GM12878 (cell line): ENCODE results near the gene NUP54. TPM values are rescaled to one million over a fixed set of nuclear protein-coding genes. Genes with fewer than 3 reads are reported as not detected.

Experiments
- ATAC-seq: fragments of 200-7000 bp; cut with Tn5 transposase; 3 replicates; pipeline ENCODE4 v1.9.1; 2020; ENCODE audit warnings: mild to moderate bottlenecking, moderate library complexity
- BruUV-seq: library from RNA; stranded (reverse); fragments of 400-500 nt; replicated peaks from 2 replicates; lab custom pipeline; 2021; lab: Mats Ljungman, UMichigan
- CTCF ChIA-PET: fragments of 300-600 bp; sonication (Branson Sonifier 250); formaldehyde crosslinking; extraction: SDS; loops from one replicate; lab custom pipeline; 2021; ENCODE audit warnings: inconsistent platforms; lab: Yijun Ruan, JAX
- POLR2A ChIA-PET: fragments of 350-600 bp; formaldehyde crosslinking; extraction: SDS; loops from one replicate; lab custom pipeline; 2021; ENCODE audit warnings: inconsistent platforms; lab: Charles Lee
- RAD21 ChIA-PET: fragments of 300-600 bp; sonication (Branson Sonifier 250); formaldehyde crosslinking; loops from one replicate; lab custom pipeline; 2023; ENCODE audit warnings: antibody characterized with exemption; ENCODE audit not compliant: unreplicated experiment; lab: Charles Lee
- SMC1A ChIA-PET: fragments of 300-600 bp; sonication (Branson Sonifier 250); formaldehyde crosslinking; loops from one replicate; lab custom pipeline; 2023; ENCODE audit not compliant: unreplicated experiment, uncharacterized antibody; lab: Charles Lee
- DNase-seq: peaks from one replicate; pipeline ENCODE4 v3.0.0-alpha.2; 2011; ENCODE audit warnings: low read depth, low spot score
- FAIRE-seq: peaks from 3 replicates; lab custom pipeline; 2011; peaks lifted over from hg19 to GRCh38; lab: Jason Lieb, UNC
- H2AFZ ChIP-seq: 2 replicates; pipeline ENCODE4 v1.6.0; 2011; ENCODE audit warnings: low read depth, low read length, control low read depth; ENCODE audit not compliant: control insufficient read depth
- H3K27ac ChIP-seq: 2 replicates; pipeline ENCODE4 v1.5.1; 2011; ENCODE audit warnings: control low read depth; ENCODE audit not compliant: control insufficient read depth, insufficient read depth
- H3K27me3 ChIP-seq, 2 experiments: replicated peaks in 1 of 2; 2 replicates each; pipeline versions ENCODE4 v1.6.0 to v1.6.1; 2011; ENCODE audit warnings: low read length in 1 of 2; ENCODE audit not compliant: control insufficient read depth in 2 of 2, insufficient read depth in 2 of 2
- H3K36me3 ChIP-seq, 2 experiments: 2 replicates each; pipeline ENCODE4 v1.5.1; 2011; ENCODE audit warnings: low read length in 1 of 2; ENCODE audit not compliant: control insufficient read depth in 2 of 2, insufficient read depth in 2 of 2
- H3K4me1 ChIP-seq: 2 replicates; pipeline ENCODE4 v1.6.1; 2011; ENCODE audit warnings: mild to moderate bottlenecking, low read length, moderate library complexity, mixed read lengths; ENCODE audit not compliant: control insufficient read depth, insufficient read depth
- H3K4me2 ChIP-seq: 2 replicates; pipeline ENCODE4 v1.6.0; 2011; ENCODE audit warnings: control low read depth; ENCODE audit not compliant: control insufficient read depth, insufficient read depth
- H3K4me3 ChIP-seq: fragments of 200-600 bp; sonication (generic); 2 replicates; pipeline ENCODE4 v1.5.1; 2016
- H3K79me2 ChIP-seq: 2 replicates; pipeline ENCODE4 v1.6.0; 2011; ENCODE audit warnings: low read length; ENCODE audit not compliant: control insufficient read depth, insufficient read depth
- H3K9ac ChIP-seq: 2 replicates; pipeline ENCODE4 v1.8.0; 2011; ENCODE audit warnings: low read length, control low read depth, mixed read lengths; ENCODE audit not compliant: control insufficient read depth, insufficient read depth
- H3K9me3 ChIP-seq: replicated peaks from 3 replicates; pipeline ENCODE4 v1.5.1; 2011; ENCODE audit warnings: mild to moderate bottlenecking, low read length; ENCODE audit not compliant: control insufficient read depth, insufficient read depth
- H4K20me1 ChIP-seq: 2 replicates; pipeline ENCODE4 v1.6.0; 2011; ENCODE audit not compliant: control insufficient read depth, insufficient read depth
- ATF7 ChIP-seq: fragments of 450-650 bp; IDR thresholded peaks from 2 replicates; pipeline ENCODE4 v1.6.1; 2016; ENCODE audit warnings: low read depth, mild to moderate bottlenecking
- CHD2 ChIP-seq: IDR thresholded peaks from 2 replicates; pipeline ENCODE4 v1.6.1; 2011; ENCODE audit warnings: low read depth, low read length, improper control_type of control experiment, borderline replicate concordance
- CHD4 ChIP-seq: fragments of 200-600 bp; sonication (generic); IDR thresholded peaks from 2 replicates; pipeline ENCODE4 v1.6.1; 2016; ENCODE audit warnings: mild to moderate bottlenecking
- EZH2 ChIP-seq: IDR thresholded peaks from 2 replicates; pipeline ENCODE4 v1.6.1; 2012; ENCODE audit warnings: low read depth, mild to moderate bottlenecking, control low read depth, inconsistent platforms, low read length, borderline replicate concordance; ENCODE audit not compliant: control insufficient read depth
- IRF5 ChIP-seq: fragments of 450-650 bp; IDR thresholded peaks from 2 replicates; pipeline ENCODE4 v1.6.1; 2017; ENCODE audit warnings: borderline replicate concordance
- KAT2A ChIP-seq: conservative IDR thresholded peaks from 2 replicates; pipeline ENCODE4 v1.6.1; 2011; ENCODE audit warnings: low read depth, low read length; ENCODE audit not compliant: control insufficient read depth
- MEF2B ChIP-seq: fragments of 450-650 bp; IDR thresholded peaks from 2 replicates; pipeline ENCODE4 v1.6.1; 2018; ENCODE audit warnings: mild to moderate bottlenecking, moderate library complexity; ENCODE audit not compliant: partially characterized antibody, poor library complexity, severe bottlenecking
- MLLT1 ChIP-seq: fragments of 450-650 bp; IDR thresholded peaks from 2 replicates; pipeline ENCODE4 v1.6.1; 2016; ENCODE audit warnings: mild to moderate bottlenecking
- NFYB ChIP-seq: IDR thresholded peaks from 2 replicates; pipeline ENCODE4 v1.6.1; 2011; ENCODE audit warnings: low read depth, mild to moderate bottlenecking, low read length, improper control_type of control experiment, moderate library complexity; ENCODE audit not compliant: insufficient read depth
- NR2F1 ChIP-seq: fragments of 450-650 bp; conservative IDR thresholded peaks from 2 replicates; pipeline ENCODE4 v1.6.1; 2017; ENCODE audit warnings: mild to moderate bottlenecking
- POLR2AphosphoS2 ChIP-seq: IDR thresholded peaks from 2 replicates; pipeline ENCODE4 v1.6.1; 2011; ENCODE audit warnings: low read depth, mild to moderate bottlenecking, low read length, improper control_type of control experiment, moderate library complexity
- RFX5 ChIP-seq: IDR thresholded peaks from 2 replicates; pipeline ENCODE4 v1.6.1; 2011; ENCODE audit warnings: low read depth, low read length, improper control_type of control experiment
- RUNX3 ChIP-seq: IDR thresholded peaks from 2 replicates; pipeline ENCODE4 v1.6.1; 2012; ENCODE audit warnings: low read length, inconsistent platforms
- SIN3A ChIP-seq: IDR thresholded peaks from 2 replicates; pipeline ENCODE4 v1.6.1; 2012; ENCODE audit warnings: low read depth, low read length, improper control_type of control experiment
- SMARCA5 ChIP-seq: fragments of 450-650 bp; IDR thresholded peaks from 2 replicates; pipeline ENCODE4 v1.6.1; 2017; ENCODE audit warnings: mild to moderate bottlenecking
- SREBF2 ChIP-seq: IDR thresholded peaks from 2 replicates; pipeline ENCODE4 v1.6.1; 2012; ENCODE audit warnings: mild to moderate bottlenecking, low read length
- TCF3 ChIP-seq: IDR thresholded peaks from 2 replicates; pipeline ENCODE4 v1.6.1; 2012; ENCODE audit warnings: low read depth, mild to moderate bottlenecking, low read length, borderline replicate concordance; ENCODE audit not compliant: insufficient read depth
- TCF7 ChIP-seq: IDR thresholded peaks from 2 replicates; pipeline ENCODE4 v1.6.1; 2014; ENCODE audit warnings: antibody characterized with exemption, borderline replicate concordance
- WGBS: methylation state at CpG from one replicate; pipeline ENCODE4 v1.1.6; 2016; ENCODE audit warnings: low lambda C conversion rate; ENCODE audit not compliant: insufficient replicate concordance, insufficient coverage; ENCODE audit errors: missing lambda C conversion rate; 5-methylcytosine and 5-hydroxymethylcytosine counted together
- in situ Hi-C: fragments of 300-500 bp; cut with MboI; formaldehyde crosslinking; loops from 9 replicates; pipeline ENCODE4 v1.14.3; 2018; ENCODE audit warnings: mixed read lengths
- intact Hi-C: fragments of 100-400 bp; cut with micrococcal nuclease; formaldehyde crosslinking; loops from one replicate; pipeline ENCODE4 v1.14.2; 2022; ENCODE audit not compliant: unreplicated experiment
- polyA plus RNA-seq, 11 experiments: library from polyadenylated mRNA; depleted of rRNA in 4 of 11; unstranded in 6 of 11; stranded (reverse) in 5 of 11; fragments of >200 nt; fragmentation: Nextera tagmentation in 4 of 11; fragmentation: Illumina TruSeq in 1 of 11; extraction: Ambion mirVana in 4 of 11; extraction: Trizol in 1 of 11; gene quantifications; 1 replicate in 1 of 11; 2 replicates in 10 of 11; pipeline versions ENCODE4 v1.2.1 to v1.2.3, GENCODE V29; 2011 to 2016; ENCODE audit warnings: inconsistent platforms in 2 of 11, missing spikeins in 2 of 11, low read depth in 1 of 11
- total RNA-seq, 4 experiments: library from RNA; depleted of rRNA in 3 of 4; stranded (reverse); fragments of >200 nt in 3 of 4; fragmentation: Illumina TruSeq in 1 of 4; extraction: Trizol in 1 of 4; gene quantifications; 2 replicates each; pipeline versions ENCODE4 v1.2.1 to v1.2.3, GENCODE V29; 2013 to 2021
- TF ChIP-seq, protein P1 (sequence below): fragments of 150-350 bp; IDR thresholded peaks from 2 replicates; pipeline ENCODE4 v1.6.1; 2016; ENCODE audit warnings: low read depth, low read length

Gene NUP54
- total and polyA plus RNA-seq, 10 of the 15 experiments (the other 5 are each of a cell fraction or from before 2014, with no cell fraction given), result 17.5 to 69.0 (median 42.3) TPM

GRCh38 chr4:76182463-76182862, 34.3 kb upstream of the NUP54 start:
- BruUV-seq, result no TSS peak
- Histone ChIP-seq H4K20me1 (no peaks in the 10 kb centered on the region), H3K27me3 (no peaks in the 10 kb centered on the region), H3K9me3 (no peaks in the 10 kb centered on the region), H3K4me2 (no peak overlapping the region), H3K4me3 (no peak overlapping the region), H3K36me3 (no peaks in the 10 kb centered on the region; a peak in 1 of 4 replicates), H3K27ac (no peak overlapping the region), H3K79me2 (no peaks in the 10 kb centered on the region), H3K4me1 (no peaks in the 10 kb centered on the region), H3K9ac (no peak overlapping the region), H2AFZ (no peak overlapping the region)
- 94% methylated on average over 5 of the region's 5 CpGs for WGBS
- DNase-seq, result no peak
- ATAC-seq, result no peak
- RAD21 ChIA-PET, result no interaction called here
- POLR2A ChIA-PET, result no interaction called here
- intact Hi-C loops (loop anchor here (10.0 kb wide), 1 partner anchor 562 kb away; no protein-coding TSS in a partner anchor), in situ Hi-C loops (loop anchor here (5.0 kb wide), 1 partner anchor 190 kb away; no protein-coding TSS in a partner anchor)
- no peak for FAIRE-seq
- SMC1A ChIA-PET, result interaction anchor here (1.6 to 6.7 kb wide), 2 partner anchors 194 to 202 kb away, joined by 3 to 126 read pairs; no protein-coding TSS in a partner anchor
- no peak for TF ChIP-seq ATF7
- TF ChIP-seq SMARCA5, result no peak
- no peak for TF ChIP-seq POLR2AphosphoS2
- no peak for TF ChIP-seq CHD2
- TF ChIP-seq, protein P1, sequence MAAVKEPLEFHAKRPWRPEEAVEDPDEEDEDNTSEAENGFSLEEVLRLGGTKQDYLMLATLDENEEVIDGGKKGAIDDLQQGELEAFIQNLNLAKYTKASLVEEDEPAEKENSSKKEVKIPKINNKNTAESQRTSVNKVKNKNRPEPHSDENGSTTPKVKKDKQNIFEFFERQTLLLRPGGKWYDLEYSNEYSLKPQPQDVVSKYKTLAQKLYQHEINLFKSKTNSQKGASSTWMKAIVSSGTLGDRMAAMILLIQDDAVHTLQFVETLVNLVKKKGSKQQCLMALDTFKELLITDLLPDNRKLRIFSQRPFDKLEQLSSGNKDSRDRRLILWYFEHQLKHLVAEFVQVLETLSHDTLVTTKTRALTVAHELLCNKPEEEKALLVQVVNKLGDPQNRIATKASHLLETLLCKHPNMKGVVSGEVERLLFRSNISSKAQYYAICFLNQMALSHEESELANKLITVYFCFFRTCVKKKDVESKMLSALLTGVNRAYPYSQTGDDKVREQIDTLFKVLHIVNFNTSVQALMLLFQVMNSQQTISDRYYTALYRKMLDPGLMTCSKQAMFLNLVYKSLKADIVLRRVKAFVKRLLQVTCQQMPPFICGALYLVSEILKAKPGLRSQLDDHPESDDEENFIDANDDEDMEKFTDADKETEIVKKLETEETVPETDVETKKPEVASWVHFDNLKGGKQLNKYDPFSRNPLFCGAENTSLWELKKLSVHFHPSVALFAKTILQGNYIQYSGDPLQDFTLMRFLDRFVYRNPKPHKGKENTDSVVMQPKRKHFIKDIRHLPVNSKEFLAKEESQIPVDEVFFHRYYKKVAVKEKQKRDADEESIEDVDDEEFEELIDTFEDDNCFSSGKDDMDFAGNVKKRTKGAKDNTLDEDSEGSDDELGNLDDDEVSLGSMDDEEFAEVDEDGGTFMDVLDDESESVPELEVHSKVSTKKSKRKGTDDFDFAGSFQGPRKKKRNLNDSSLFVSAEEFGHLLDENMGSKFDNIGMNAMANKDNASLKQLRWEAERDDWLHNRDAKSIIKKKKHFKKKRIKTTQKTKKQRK, result no peak
- no peak for TF ChIP-seq MEF2B
- no peak for TF ChIP-seq RFX5
- no peak for TF ChIP-seq NFYB
- TF ChIP-seq EZH2, result no peak
- no peak for TF ChIP-seq SREBF2
- no peak for TF ChIP-seq RUNX3
- TF ChIP-seq KAT2A, result no peak
- TF ChIP-seq IRF5, result no peak
- no peak for TF ChIP-seq CHD4
- TF ChIP-seq SIN3A, result no peak
- no peak for TF ChIP-seq NR2F1
- TF ChIP-seq TCF3, result no peak
- no peak for TF ChIP-seq MLLT1
- no peak for TF ChIP-seq TCF7
- CTCF ChIA-PET, result interaction anchor here (6.3 to 7.8 kb wide), 2 partner anchors 194 to 319 kb away, joined by 120 to 214 read pairs; no protein-coding TSS in a partner anchor
